Activated CD8-positive, alpha-beta memory T cell treated with anti-CD3 and anti-CD28 coated beads, Interleukin-2, amount 10 ng/mL, durations not matched to agents 7 days and 5 days (primary cell): ENCODE data around the gene EMC6. TPM values are rescaled to one million over a fixed set of nuclear protein-coding genes. Genes with fewer than 3 reads are reported as not detected.
A peak's percentile ranks its signal among the peaks of the same experiment; 100 is the strongest.

Source experiments
- ATAC-seq: fragments of 150-1000 bp; cut with Tn5 transposase; one replicate; pipeline ENCODE4 v1.10.0; 2021; ENCODE audit warnings: moderate library complexity
- CTCF ChIA-PET: fragments of 350-600 bp; sonication (Branson Sonifier 250); formaldehyde crosslinking; loops from one replicate; lab custom pipeline; 2021; ENCODE audit warnings: antibody characterized with exemption; lab: Charles Lee
- DNase-seq: peaks from one replicate; pipeline ENCODE4 v3.0.0-alpha.2; 2020
- H3K27ac Mint-ChIP-seq: one replicate; pipeline ENCODE4 v1.8.0; 2021; ENCODE audit warnings: mild to moderate bottlenecking, mixed read lengths
- H3K27me3 Mint-ChIP-seq: one replicate; pipeline ENCODE4 v1.8.0; 2021; ENCODE audit warnings: mixed read lengths
- H3K36me3 Mint-ChIP-seq: one replicate; pipeline ENCODE4 v1.8.0; 2021; ENCODE audit warnings: mild to moderate bottlenecking, mixed read lengths
- H3K4me1 Mint-ChIP-seq: one replicate; pipeline ENCODE4 v1.8.0; 2021; ENCODE audit warnings: mixed read lengths
- H3K4me3 Mint-ChIP-seq: one replicate; pipeline ENCODE4 v1.8.0; 2021; ENCODE audit warnings: mild to moderate bottlenecking, moderate library complexity, mixed read lengths
- H3K9me3 Mint-ChIP-seq: one replicate; pipeline ENCODE4 v1.8.0; 2022; ENCODE audit warnings: low read depth, mixed read lengths
- total RNA-seq, 2 experiments: library from RNA; stranded (reverse); gene quantifications; one replicate each; pipeline ENCODE4 v1.2.3, GENCODE V29; 2021

The EMC6 gene
- total RNA-seq, 2 experiments from 2014 or later, result 43.7 to 57.0 TPM

DNA sequence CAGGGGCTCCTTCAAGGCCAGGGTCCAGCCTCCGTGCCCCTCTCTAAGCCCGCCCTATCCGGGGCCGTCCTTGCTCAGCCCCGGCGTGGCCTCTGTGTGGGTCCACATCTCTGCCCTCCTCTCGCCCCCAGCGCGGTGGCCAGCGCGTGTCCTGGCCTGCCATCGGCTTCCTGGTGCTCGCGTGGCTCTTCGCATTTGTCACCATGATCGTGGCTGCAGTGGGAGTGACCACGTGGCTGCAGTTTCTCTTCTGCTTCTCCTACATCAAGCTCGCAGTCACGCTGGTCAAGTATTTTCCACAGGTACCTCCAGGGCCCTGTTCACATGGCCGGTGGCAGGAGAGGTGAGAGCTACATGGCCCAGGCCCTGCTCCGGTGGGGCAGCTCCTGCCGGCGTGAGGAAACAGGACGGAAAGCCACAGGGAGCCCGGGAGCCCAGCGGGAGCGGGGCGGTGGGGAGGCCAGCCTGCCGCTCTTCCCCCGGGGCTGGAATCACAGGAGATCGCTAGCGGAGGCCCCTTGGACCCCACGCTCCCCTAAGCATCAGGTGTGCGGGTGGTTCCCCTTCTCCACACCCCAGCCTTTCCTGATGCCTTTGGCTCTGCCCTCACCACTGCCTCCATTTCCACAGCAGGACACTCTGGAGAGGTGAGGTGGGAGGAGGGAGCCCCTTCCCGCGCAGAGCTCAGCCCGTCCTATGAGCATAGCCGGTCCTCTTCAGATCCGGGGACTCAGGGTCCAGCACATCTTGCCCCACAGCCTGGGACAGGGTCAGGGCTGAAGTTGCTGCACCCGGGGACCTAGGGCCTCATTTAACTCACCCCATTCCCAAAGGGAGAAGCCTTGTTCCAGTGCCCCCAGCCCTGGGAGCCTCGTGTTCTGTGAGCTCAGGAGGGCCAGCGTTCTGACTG lies 10.5 kb upstream of the EMC6 start:
- no peaks in the 10 kb centered on the region for H3K27me3 Mint-ChIP-seq
- ATAC-seq, result no peak
- H3K4me3 Mint-ChIP-seq, result no peak overlapping the region
- no peaks in the 10 kb centered on the region for H3K4me1 Mint-ChIP-seq
- DNase-seq, result no peak
- no peaks in the 10 kb centered on the region for H3K36me3 Mint-ChIP-seq
- CTCF ChIA-PET, result interaction anchor here (0.6 to 1.6 kb wide), 2 partner anchors 13 to 79 kb away, joined by 4 read pairs; no protein-coding TSS in a partner anchor
- no peaks in the 10 kb centered on the region for H3K9me3 Mint-ChIP-seq
- H3K27ac Mint-ChIP-seq, result no peak overlapping the region

DNA sequence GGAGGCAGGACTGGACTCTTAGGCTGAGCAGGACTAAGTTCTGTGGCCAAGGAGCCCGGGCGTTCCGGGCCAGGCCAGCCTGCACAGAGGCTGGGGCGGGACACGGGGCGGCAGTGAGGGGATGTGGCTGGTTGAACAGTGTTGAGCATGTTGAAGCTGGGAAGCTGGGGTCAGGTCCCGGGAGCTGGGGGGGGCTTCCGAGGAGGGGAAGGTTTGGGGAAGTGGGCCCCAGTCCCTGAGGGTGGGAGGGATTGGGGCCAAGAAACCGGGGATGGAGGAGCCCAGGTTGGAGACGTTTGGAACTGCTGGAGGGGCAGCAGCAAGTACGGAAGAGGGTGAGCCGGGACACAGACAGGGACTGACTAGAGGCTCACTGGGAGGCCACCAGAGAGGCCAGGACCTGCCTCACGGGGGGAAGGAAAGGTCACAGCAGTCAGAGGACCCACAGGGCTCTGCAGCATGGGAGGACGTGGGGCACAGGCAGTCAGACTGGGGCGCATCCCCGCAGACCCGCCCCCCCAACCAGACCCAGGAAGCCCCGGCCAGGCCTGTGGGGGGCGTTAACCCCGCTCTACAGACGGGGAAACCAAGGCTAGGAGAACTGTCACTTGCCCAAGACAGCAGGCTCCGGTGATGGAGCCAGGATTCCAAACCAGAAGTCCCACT lies 9.7 kb upstream of the EMC6 start:
- H3K27ac Mint-ChIP-seq, result no peak overlapping the region
- H3K27me3 Mint-ChIP-seq, result no peaks in the 10 kb centered on the region
- no peaks in the 10 kb centered on the region for H3K9me3 Mint-ChIP-seq
- no peaks in the 10 kb centered on the region for H3K36me3 Mint-ChIP-seq
- CTCF ChIA-PET, result interaction anchor here (1.6 kb wide), 1 partner anchor 79 kb away, joined by 4 read pairs; no protein-coding TSS in a partner anchor
- H3K4me3 Mint-ChIP-seq, result no peak overlapping the region
- H3K4me1 Mint-ChIP-seq, result no peaks in the 10 kb centered on the region
- ATAC-seq (no peak), DNase-seq (no peak)

GRCh38 chr17:3659541-3660111 lies 9.0 kb upstream of the EMC6 start:
- Mint-ChIP-seq H3K4me3 (no peak overlapping the region), H3K27me3 (no peaks in the 10 kb centered on the region), H3K4me1 (no peaks in the 10 kb centered on the region), H3K9me3 (no peaks in the 10 kb centered on the region), H3K36me3 (no peaks in the 10 kb centered on the region), H3K27ac (no peak overlapping the region)
- ATAC-seq (no peak), DNase-seq (no peak)
- CTCF ChIA-PET, result interaction anchor here (1.6 kb wide), 1 partner anchor 78 kb away, joined by 4 read pairs; no protein-coding TSS in a partner anchor

GRCh38 chr17:3660311-3660891 lies 8.2 kb upstream of the EMC6 start:
- Mint-ChIP-seq H3K4me3 (no peak overlapping the region), H3K36me3 (no peaks in the 10 kb centered on the region), H3K9me3 (no peaks in the 10 kb centered on the region), H3K27me3 (no peaks in the 10 kb centered on the region), H3K4me1 (no peaks in the 10 kb centered on the region), H3K27ac (no peak overlapping the region)
- CTCF ChIA-PET, result no interaction called here
- no peak for DNase-seq
- ATAC-seq, result no peak

DNA sequence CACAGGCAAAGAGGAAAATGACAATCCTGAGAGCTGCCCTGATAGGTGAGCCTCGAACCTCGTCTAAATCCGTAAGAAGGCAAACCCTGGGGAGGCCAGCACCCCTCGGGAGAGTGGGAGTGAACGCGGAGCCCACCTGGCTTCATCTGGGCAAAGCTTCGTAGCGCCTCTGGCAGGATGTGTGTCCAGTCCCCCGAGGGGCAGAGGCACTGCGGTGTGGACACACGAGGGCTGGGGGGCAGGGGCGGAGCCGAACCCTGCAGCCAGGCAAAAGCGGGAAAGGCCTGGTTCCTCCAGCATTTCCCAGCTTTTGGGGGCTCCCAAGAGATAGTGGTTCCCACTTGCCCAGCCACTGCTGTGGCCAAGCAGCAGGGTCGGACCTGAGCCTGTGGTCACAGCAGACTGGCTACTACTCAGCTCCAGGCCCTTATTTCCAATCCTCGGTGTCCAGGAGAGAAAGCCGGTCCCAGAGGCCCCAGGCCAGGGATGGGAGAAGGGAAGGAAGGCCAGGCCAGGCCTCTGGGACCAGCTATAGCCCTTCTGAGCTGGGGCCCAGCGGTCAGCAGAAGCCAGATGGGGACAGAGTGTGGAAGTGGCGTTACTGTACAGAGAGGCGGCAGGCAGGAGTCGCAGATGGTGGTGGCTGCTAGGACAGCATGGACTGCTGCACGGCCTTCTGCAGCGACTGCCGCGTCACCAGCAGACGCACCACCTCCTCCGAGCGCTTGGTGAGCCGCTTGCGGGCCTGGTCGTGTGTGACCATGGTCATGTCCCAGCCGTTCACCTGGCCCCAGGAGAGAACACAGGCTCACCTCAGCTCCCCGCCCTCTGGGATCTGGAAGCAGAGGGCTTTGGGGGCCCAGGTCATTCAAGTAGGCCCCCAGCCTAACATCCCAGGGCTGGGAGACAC lies 5.3 kb upstream of the EMC6 start:
- CTCF ChIA-PET, result interaction anchor here (0.7 to 1.9 kb wide), 2 partner anchors 20 to 45 kb away, joined by 3 to 4 read pairs; no protein-coding TSS in a partner anchor
- H3K27ac Mint-ChIP-seq, result no peak overlapping the region
- peaks cover 10% of the 10 kb centered on the region for H3K4me1 Mint-ChIP-seq
- ATAC-seq (no peak), DNase-seq (no peak)
- no peaks in the 10 kb centered on the region for H3K27me3 Mint-ChIP-seq
- H3K9me3 Mint-ChIP-seq, result no peaks in the 10 kb centered on the region
- H3K4me3 Mint-ChIP-seq, result no peak overlapping the region
- H3K36me3 Mint-ChIP-seq, result no peaks in the 10 kb centered on the region

DNA sequence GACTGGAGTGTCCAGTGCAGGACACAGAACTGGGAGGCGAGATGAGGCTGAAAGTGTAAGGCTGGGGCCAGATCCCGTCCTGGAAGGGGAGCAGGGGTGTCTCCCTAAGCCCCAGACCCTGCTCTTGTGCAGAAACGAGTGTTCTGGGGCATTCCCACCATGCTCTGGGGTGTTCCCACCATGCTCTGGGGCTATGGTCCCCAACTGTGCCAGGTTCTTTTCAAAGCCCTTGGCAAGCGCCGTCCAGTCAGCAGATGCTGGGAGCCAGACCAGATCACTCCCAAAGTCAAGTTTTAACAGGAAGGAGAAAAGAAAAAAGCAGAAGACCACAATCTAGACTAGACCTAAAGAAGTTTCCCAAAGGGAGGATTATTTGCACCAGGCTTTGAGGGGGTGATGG lies 2.8 kb upstream of the EMC6 start:
- H3K4me3 Mint-ChIP-seq, result no peak overlapping the region
- DNase-seq (no peak), ATAC-seq (no peak)
- peaks cover 21% of the 10 kb centered on the region for H3K4me1 Mint-ChIP-seq
- H3K36me3 Mint-ChIP-seq, result no peaks in the 10 kb centered on the region
- H3K9me3 Mint-ChIP-seq, result no peaks in the 10 kb centered on the region
- no peaks in the 10 kb centered on the region for H3K27me3 Mint-ChIP-seq
- H3K27ac Mint-ChIP-seq, result no peak overlapping the region
- CTCF ChIA-PET, result interaction anchor here (1.5 kb wide), 1 partner anchor 73 kb away, joined by 3 read pairs; no protein-coding TSS in a partner anchor

DNA sequence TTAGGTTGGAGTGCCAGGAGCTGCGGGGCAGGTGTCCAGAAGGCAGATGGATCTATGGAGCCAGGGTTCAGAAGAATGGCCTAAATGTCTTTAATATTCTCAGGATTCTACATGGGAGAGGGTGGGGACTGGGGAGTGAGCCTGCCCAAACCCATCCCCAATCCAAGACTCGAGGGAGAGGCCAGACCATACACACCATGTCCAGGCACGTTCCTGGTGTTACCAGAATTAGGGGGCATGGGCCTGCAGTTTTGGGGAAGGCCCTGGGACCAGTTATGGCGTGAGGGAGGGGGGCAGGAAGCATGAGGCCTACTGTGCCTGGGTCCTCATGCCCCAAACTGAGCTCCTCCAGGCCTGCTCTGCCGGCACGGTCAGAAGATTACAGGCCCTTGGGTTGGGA lies 2.1 kb upstream of the EMC6 start:
- H3K9me3 Mint-ChIP-seq, result no peaks in the 10 kb centered on the region
- CTCF ChIA-PET, result interaction anchor here (1.2 to 1.5 kb wide), 5 partner anchors 22 to 72 kb away, joined by 3 to 4 read pairs (median 3); no protein-coding TSS in a partner anchor
- no peak for ATAC-seq
- peaks cover under 1% of the 10 kb centered on the region for H3K36me3 Mint-ChIP-seq
- H3K4me1 Mint-ChIP-seq, result peaks cover 21% of the 10 kb centered on the region
- H3K4me3 Mint-ChIP-seq, result no peak overlapping the region
- no peaks in the 10 kb centered on the region for H3K27me3 Mint-ChIP-seq
- DNase-seq, result no peak
- H3K27ac Mint-ChIP-seq, result no peak overlapping the region

DNA sequence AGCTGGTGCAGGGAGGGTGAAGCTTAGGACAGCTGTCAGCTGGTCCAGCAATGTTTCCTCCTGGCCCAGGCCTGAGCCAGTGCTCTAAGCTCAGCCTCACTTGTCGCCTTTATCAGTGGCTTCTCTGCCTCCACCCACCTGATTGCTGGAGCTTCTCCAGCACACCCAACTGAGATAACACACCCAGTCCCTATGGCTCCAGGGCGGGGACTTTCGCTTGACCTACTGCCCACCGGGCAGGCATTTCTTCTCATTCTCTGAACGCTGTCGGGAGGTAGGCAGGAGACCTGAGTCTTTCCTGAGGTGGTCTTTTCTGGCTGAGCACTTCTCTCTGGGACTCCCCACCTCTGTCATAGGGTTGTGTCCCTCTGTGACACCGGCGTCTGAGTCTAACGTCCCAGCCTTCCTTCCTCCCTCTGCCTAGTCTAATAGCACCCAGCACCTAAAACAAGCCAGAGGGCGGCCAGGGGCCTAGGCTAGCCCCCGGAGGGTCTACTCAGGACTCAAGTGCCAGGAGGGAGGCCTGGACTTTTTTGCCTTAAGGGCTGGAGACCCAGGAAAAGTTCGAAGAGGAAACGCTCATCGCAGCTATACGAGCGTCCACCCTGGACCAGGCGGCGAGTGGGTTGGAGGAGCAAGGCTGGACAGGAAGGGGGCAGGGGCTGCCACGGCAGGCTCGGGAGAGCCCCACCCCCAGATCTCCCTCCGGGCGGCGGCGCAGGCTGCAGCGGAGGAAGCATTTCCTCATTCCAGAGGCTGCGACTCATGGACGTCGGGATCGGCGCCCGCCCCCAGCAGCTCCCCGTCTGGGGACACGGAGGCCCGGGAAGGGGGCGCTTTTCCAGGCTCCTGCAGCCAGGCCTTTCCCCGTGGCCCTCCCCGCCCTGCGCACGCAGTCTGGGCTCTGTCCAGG lies 990 bp upstream of the EMC6 start:
- H3K27me3 Mint-ChIP-seq, result no peaks in the 10 kb centered on the region
- ATAC-seq (peak; percentile 1), DNase-seq (no peak)
- H3K4me3 Mint-ChIP-seq, result peak overlapping the region; percentile 95
- peaks cover 6% of the 10 kb centered on the region for H3K36me3 Mint-ChIP-seq
- peaks cover 24% of the 10 kb centered on the region for H3K4me1 Mint-ChIP-seq
- peak overlapping the region; percentile 52 for H3K27ac Mint-ChIP-seq
- CTCF ChIA-PET, result interaction anchor here (1.2 to 1.5 kb wide), 4 partner anchors 23 to 57 kb away, joined by 3 to 4 read pairs (median 3); no protein-coding TSS in a partner anchor
- H3K9me3 Mint-ChIP-seq, result no peaks in the 10 kb centered on the region

GRCh38 chr17:3669085-3669347 lies 404 bp downstream of the EMC6 start:
- ATAC-seq, result no peak

GRCh38 chr17:3669548-3669947 lies 936 bp downstream of the EMC6 start:
- no peaks in the 10 kb centered on the region for H3K9me3 Mint-ChIP-seq
- peaks cover 24% of the 10 kb centered on the region for H3K4me1 Mint-ChIP-seq
- peak overlapping the region; percentile 91 for H3K27ac Mint-ChIP-seq
- ATAC-seq, result no peak
- no peaks in the 10 kb centered on the region for H3K27me3 Mint-ChIP-seq
- peak overlapping the region; percentile 95 for H3K4me3 Mint-ChIP-seq
- CTCF ChIA-PET, result interaction anchor here (0.9 kb wide), 1 partner anchor 54 kb away, joined by 3 read pairs; the partner anchor contains the start of gene HASPIN
- no peak for DNase-seq
- peaks cover 6% of the 10 kb centered on the region for H3K36me3 Mint-ChIP-seq

More at GRCh38 chr17:3669085-3669347, 404 bp downstream of the EMC6 start:
- Mint-ChIP-seq H3K9me3 (no peaks in the 10 kb centered on the region), H3K4me1 (peaks cover 24% of the 10 kb centered on the region), H3K27me3 (no peaks in the 10 kb centered on the region), H3K27ac (peak overlapping the region; percentile 91), H3K4me3 (peak overlapping the region; percentile 95), H3K36me3 (peaks cover 6% of the 10 kb centered on the region)
- CTCF ChIA-PET, result no interaction called here
- no peak for DNase-seq

GRCh38 chr17:3672571-3672970 lies 4.0 kb downstream of the EMC6 start:
- H3K9me3 Mint-ChIP-seq, result no peaks in the 10 kb centered on the region

More at GRCh38 chr17:3672571-3672970, 4.0 kb downstream of the EMC6 start:
- no peak overlapping the region for H3K4me3 Mint-ChIP-seq
- no peaks in the 10 kb centered on the region for H3K27me3 Mint-ChIP-seq
- peaks cover 6% of the 10 kb centered on the region for H3K36me3 Mint-ChIP-seq
- no peak overlapping the region for H3K27ac Mint-ChIP-seq
- DNase-seq (no peak), ATAC-seq (no peak)
- CTCF ChIA-PET, result no interaction called here
- H3K4me1 Mint-ChIP-seq, result peaks cover 18% of the 10 kb centered on the region
